GM12878 (cell line): Measurements from ENCODE around the gene PRKX. TPM values are rescaled to one million over a fixed set of nuclear protein-coding genes. Genes with fewer than 3 reads are reported as not detected.

Experiments used
- ATAC-seq: fragments of 200-7000 bp; cut with Tn5 transposase; 3 replicates; pipeline ENCODE4 v1.9.1; 2020; ENCODE audit warnings: mild to moderate bottlenecking, moderate library complexity
- BruUV-seq: library from RNA; stranded (reverse); fragments of 400-500 nt; replicated peaks from 2 replicates; lab custom pipeline; 2021; lab: Mats Ljungman, UMichigan
- CTCF ChIA-PET: fragments of 300-600 bp; sonication (Branson Sonifier 250); formaldehyde crosslinking; extraction: SDS; loops from one replicate; lab custom pipeline; 2021; ENCODE audit warnings: inconsistent platforms; lab: Yijun Ruan, JAX
- POLR2A ChIA-PET: fragments of 350-600 bp; formaldehyde crosslinking; extraction: SDS; loops from one replicate; lab custom pipeline; 2021; ENCODE audit warnings: inconsistent platforms; lab: Charles Lee
- RAD21 ChIA-PET: fragments of 300-600 bp; sonication (Branson Sonifier 250); formaldehyde crosslinking; loops from one replicate; lab custom pipeline; 2023; ENCODE audit warnings: antibody characterized with exemption; ENCODE audit not compliant: unreplicated experiment; lab: Charles Lee
- SMC1A ChIA-PET: fragments of 300-600 bp; sonication (Branson Sonifier 250); formaldehyde crosslinking; loops from one replicate; lab custom pipeline; 2023; ENCODE audit not compliant: unreplicated experiment, uncharacterized antibody; lab: Charles Lee
- DNase-seq: peaks from one replicate; pipeline ENCODE4 v3.0.0-alpha.2; 2011; ENCODE audit warnings: low read depth, low spot score
- FAIRE-seq: peaks from 3 replicates; lab custom pipeline; 2011; peaks lifted over from hg19 to GRCh38; lab: Jason Lieb, UNC
- H2AFZ ChIP-seq: 2 replicates; pipeline ENCODE4 v1.6.0; 2011; ENCODE audit warnings: low read depth, low read length, control low read depth; ENCODE audit not compliant: control insufficient read depth
- H3K27ac ChIP-seq: 2 replicates; pipeline ENCODE4 v1.5.1; 2011; ENCODE audit warnings: control low read depth; ENCODE audit not compliant: control insufficient read depth, insufficient read depth
- H3K27me3 ChIP-seq, 2 experiments: replicated peaks in 1 of 2; 2 replicates each; pipeline versions ENCODE4 v1.6.0 to v1.6.1; 2011; ENCODE audit warnings: low read length in 1 of 2; ENCODE audit not compliant: control insufficient read depth in 2 of 2, insufficient read depth in 2 of 2
- H3K36me3 ChIP-seq, 2 experiments: 2 replicates each; pipeline ENCODE4 v1.5.1; 2011; ENCODE audit warnings: low read length in 1 of 2; ENCODE audit not compliant: control insufficient read depth in 2 of 2, insufficient read depth in 2 of 2
- H3K4me1 ChIP-seq: 2 replicates; pipeline ENCODE4 v1.6.1; 2011; ENCODE audit warnings: mild to moderate bottlenecking, low read length, moderate library complexity, mixed read lengths; ENCODE audit not compliant: control insufficient read depth, insufficient read depth
- H3K4me2 ChIP-seq: 2 replicates; pipeline ENCODE4 v1.6.0; 2011; ENCODE audit warnings: control low read depth; ENCODE audit not compliant: control insufficient read depth, insufficient read depth
- H3K4me3 ChIP-seq: fragments of 200-600 bp; sonication (generic); 2 replicates; pipeline ENCODE4 v1.5.1; 2016
- H3K79me2 ChIP-seq: 2 replicates; pipeline ENCODE4 v1.6.0; 2011; ENCODE audit warnings: low read length; ENCODE audit not compliant: control insufficient read depth, insufficient read depth
- H3K9ac ChIP-seq: 2 replicates; pipeline ENCODE4 v1.8.0; 2011; ENCODE audit warnings: low read length, control low read depth, mixed read lengths; ENCODE audit not compliant: control insufficient read depth, insufficient read depth
- H3K9me3 ChIP-seq: replicated peaks from 3 replicates; pipeline ENCODE4 v1.5.1; 2011; ENCODE audit warnings: mild to moderate bottlenecking, low read length; ENCODE audit not compliant: control insufficient read depth, insufficient read depth
- H4K20me1 ChIP-seq: 2 replicates; pipeline ENCODE4 v1.6.0; 2011; ENCODE audit not compliant: control insufficient read depth, insufficient read depth
- CBX3 ChIP-seq: fragments of 200-600 bp; sonication (generic); IDR thresholded peaks from 2 replicates; pipeline ENCODE4 v1.6.1; 2016; ENCODE audit warnings: low read depth, borderline replicate concordance
- CREM ChIP-seq: IDR thresholded peaks from 2 replicates; pipeline ENCODE4 v1.6.1; 2014; ENCODE audit warnings: antibody characterized with exemption, low read depth
- JUNB ChIP-seq: IDR thresholded peaks from 2 replicates; pipeline ENCODE4 v1.6.1; 2016; ENCODE audit warnings: antibody characterized with exemption, mild to moderate bottlenecking
- MEF2B ChIP-seq: fragments of 450-650 bp; IDR thresholded peaks from 2 replicates; pipeline ENCODE4 v1.6.1; 2018; ENCODE audit warnings: mild to moderate bottlenecking, moderate library complexity; ENCODE audit not compliant: partially characterized antibody, poor library complexity, severe bottlenecking
- POLR2A ChIP-seq: IDR thresholded peaks from 2 replicates; pipeline ENCODE4 v1.6.1; 2011; ENCODE audit warnings: low read depth, mild to moderate bottlenecking, low read length
- SMAD5 ChIP-seq: IDR thresholded peaks from 2 replicates; pipeline ENCODE4 v1.6.1; 2016; ENCODE audit warnings: antibody characterized with exemption, low read depth
- ZBTB11 ChIP-seq: fragments of 450-650 bp; formaldehyde crosslinking; IDR thresholded peaks from 2 replicates; pipeline ENCODE4 v1.5.0; 2022; ENCODE audit warnings: mild to moderate bottlenecking, missing genetic modification characterization
- ZZZ3 ChIP-seq: IDR thresholded peaks from 2 replicates; pipeline ENCODE4 v1.6.1; 2011; ENCODE audit warnings: low read depth; ENCODE audit not compliant: control insufficient read depth, insufficient read length
- WGBS: methylation state at CpG from one replicate; pipeline ENCODE4 v1.1.6; 2016; ENCODE audit warnings: low lambda C conversion rate; ENCODE audit not compliant: insufficient replicate concordance, insufficient coverage; ENCODE audit errors: missing lambda C conversion rate; 5-methylcytosine and 5-hydroxymethylcytosine counted together
- in situ Hi-C: fragments of 300-500 bp; cut with MboI; formaldehyde crosslinking; loops from 9 replicates; pipeline ENCODE4 v1.14.3; 2018; ENCODE audit warnings: mixed read lengths
- intact Hi-C: fragments of 100-400 bp; cut with micrococcal nuclease; formaldehyde crosslinking; loops from one replicate; pipeline ENCODE4 v1.14.2; 2022; ENCODE audit not compliant: unreplicated experiment
- polyA plus RNA-seq, 11 experiments: library from polyadenylated mRNA; depleted of rRNA in 4 of 11; unstranded in 6 of 11; stranded (reverse) in 5 of 11; fragments of >200 nt; fragmentation: Nextera tagmentation in 4 of 11; fragmentation: Illumina TruSeq in 1 of 11; extraction: Ambion mirVana in 4 of 11; extraction: Trizol in 1 of 11; gene quantifications; 1 replicate in 1 of 11; 2 replicates in 10 of 11; pipeline versions ENCODE4 v1.2.1 to v1.2.3, GENCODE V29; 2011 to 2016; ENCODE audit warnings: inconsistent platforms in 2 of 11, missing spikeins in 2 of 11, low read depth in 1 of 11
- total RNA-seq, 4 experiments: library from RNA; depleted of rRNA in 3 of 4; stranded (reverse); fragments of >200 nt in 3 of 4; fragmentation: Illumina TruSeq in 1 of 4; extraction: Trizol in 1 of 4; gene quantifications; 2 replicates each; pipeline versions ENCODE4 v1.2.1 to v1.2.3, GENCODE V29; 2013 to 2021
- TF ChIP-seq, protein P1 (sequence below): fragments of 450-650 bp; IDR thresholded peaks from 2 replicates; pipeline ENCODE4 v1.6.1; 2017; ENCODE audit warnings: mild to moderate bottlenecking, moderate library complexity
- TF ChIP-seq, protein P2 (sequence below): IDR thresholded peaks from 2 replicates; pipeline ENCODE4 v1.6.1; 2011; ENCODE audit warnings: low read depth, low read length, improper control_type of control experiment, borderline replicate concordance

Gene PRKX
- total and polyA plus RNA-seq, 10 of the 15 experiments (the other 5 are each of a cell fraction or from before 2014, with no cell fraction given) = 3.9 to 45.3 (median 23.9) TPM

- ATAC-seq = no peak
- no peaks in the 10 kb centered on the region for H3K4me1 ChIP-seq
- RAD21 ChIA-PET = no interaction called here
- CTCF ChIA-PET = no interaction called here
- no peaks in the 10 kb centered on the region; the same call in 1 of the 2 replicates for H3K79me2 ChIP-seq
- TF ChIP-seq ZZZ3 = no peak
- TF ChIP-seq, protein P1, sequence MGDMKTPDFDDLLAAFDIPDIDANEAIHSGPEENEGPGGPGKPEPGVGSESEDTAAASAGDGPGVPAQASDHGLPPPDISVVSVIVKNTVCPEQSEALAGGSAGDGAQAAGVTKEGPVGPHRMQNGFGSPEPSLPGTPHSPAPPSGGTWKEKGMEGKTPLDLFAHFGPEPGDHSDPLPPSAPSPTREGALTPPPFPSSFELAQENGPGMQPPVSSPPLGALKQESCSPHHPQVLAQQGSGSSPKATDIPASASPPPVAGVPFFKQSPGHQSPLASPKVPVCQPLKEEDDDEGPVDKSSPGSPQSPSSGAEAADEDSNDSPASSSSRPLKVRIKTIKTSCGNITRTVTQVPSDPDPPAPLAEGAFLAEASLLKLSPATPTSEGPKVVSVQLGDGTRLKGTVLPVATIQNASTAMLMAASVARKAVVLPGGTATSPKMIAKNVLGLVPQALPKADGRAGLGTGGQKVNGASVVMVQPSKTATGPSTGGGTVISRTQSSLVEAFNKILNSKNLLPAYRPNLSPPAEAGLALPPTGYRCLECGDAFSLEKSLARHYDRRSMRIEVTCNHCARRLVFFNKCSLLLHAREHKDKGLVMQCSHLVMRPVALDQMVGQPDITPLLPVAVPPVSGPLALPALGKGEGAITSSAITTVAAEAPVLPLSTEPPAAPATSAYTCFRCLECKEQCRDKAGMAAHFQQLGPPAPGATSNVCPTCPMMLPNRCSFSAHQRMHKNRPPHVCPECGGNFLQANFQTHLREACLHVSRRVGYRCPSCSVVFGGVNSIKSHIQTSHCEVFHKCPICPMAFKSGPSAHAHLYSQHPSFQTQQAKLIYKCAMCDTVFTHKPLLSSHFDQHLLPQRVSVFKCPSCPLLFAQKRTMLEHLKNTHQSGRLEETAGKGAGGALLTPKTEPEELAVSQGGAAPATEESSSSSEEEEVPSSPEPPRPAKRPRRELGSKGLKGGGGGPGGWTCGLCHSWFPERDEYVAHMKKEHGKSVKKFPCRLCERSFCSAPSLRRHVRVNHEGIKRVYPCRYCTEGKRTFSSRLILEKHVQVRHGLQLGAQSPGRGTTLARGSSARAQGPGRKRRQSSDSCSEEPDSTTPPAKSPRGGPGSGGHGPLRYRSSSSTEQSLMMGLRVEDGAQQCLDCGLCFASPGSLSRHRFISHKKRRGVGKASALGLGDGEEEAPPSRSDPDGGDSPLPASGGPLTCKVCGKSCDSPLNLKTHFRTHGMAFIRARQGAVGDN = no peak
- TF ChIP-seq ZBTB11 (CRISPR knock-in tag) = no peak
- TF ChIP-seq, protein P2, sequence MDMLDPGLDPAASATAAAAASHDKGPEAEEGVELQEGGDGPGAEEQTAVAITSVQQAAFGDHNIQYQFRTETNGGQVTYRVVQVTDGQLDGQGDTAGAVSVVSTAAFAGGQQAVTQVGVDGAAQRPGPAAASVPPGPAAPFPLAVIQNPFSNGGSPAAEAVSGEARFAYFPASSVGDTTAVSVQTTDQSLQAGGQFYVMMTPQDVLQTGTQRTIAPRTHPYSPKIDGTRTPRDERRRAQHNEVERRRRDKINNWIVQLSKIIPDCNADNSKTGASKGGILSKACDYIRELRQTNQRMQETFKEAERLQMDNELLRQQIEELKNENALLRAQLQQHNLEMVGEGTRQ = no peak
- TF ChIP-seq CBX3 = no peak
- TF ChIP-seq CREM = no peak
- TF ChIP-seq MEF2B = no peak
- no peak for TF ChIP-seq JUNB
- TF ChIP-seq POLR2A = no peak
- no peak for TF ChIP-seq SMAD5
- TF ChIP-seq, all 136 proteins: peak for 0
- ChIA-PET POLR2A (no interaction called here), SMC1A (no interaction called here)
- no peaks in the 10 kb centered on the region for H4K20me1 ChIP-seq
- H3K9me3 ChIP-seq = no peaks in the 10 kb centered on the region
- BruUV-seq = no TSS peak
- intact Hi-C loops = no loop called here
- H2AFZ ChIP-seq = no peak overlapping the region
- H3K4me3 ChIP-seq = no peak overlapping the region
- H3K36me3 ChIP-seq = peaks cover 0 to 3% of the 10 kb centered on the region in 2 experiments; a peak in 1 of 4 replicates
- FAIRE-seq (no peak), DNase-seq (no peak)
- WGBS = 90% methylated on average over 4 of the region's 4 CpGs
- no peaks in the 10 kb centered on the region for H3K27me3 ChIP-seq
- in situ Hi-C loops = no loop called here
- no peak overlapping the region for H3K27ac ChIP-seq
- no peak overlapping the region for H3K9ac ChIP-seq
- H3K4me2 ChIP-seq = no peak overlapping the region
Measured at GRCh38 chrX:3679669-3680068, 33.8 kb downstream of the PRKX start.
